ENCODE results near the gene PRDM12. TPM values are rescaled to one million over a fixed set of nuclear protein-coding genes. Genes with fewer than 3 reads are reported as not detected.

The PRDM12 gene
- total RNA-seq, 2 donors from 2014 or later = not detected

GRCh38 chr9:130670644-130671043 is 6.2 kb downstream of the PRDM12 start:
- Histone ChIP-seq H3K27me3 (replicated peaks; ENCODE audit: insufficient read depth) (peaks cover 15% of the 10 kb centered on the region), H3K9me3 (no peaks in the 10 kb centered on the region), H3K27ac (no peak overlapping the region), H3K4me3 (no peak overlapping the region), H3K36me3 (no peaks in the 10 kb centered on the region), H3K4me1 (replicated peaks) (no peaks in the 10 kb centered on the region)
- intact Hi-C loops (cut with DNase I) = no loop called here
- WGBS = 84% methylated on average over 6 of the region's 6 CpGs
- DNase-seq (ENCODE audit: low spot score) = no peak
- TF ChIP-seq CTCF (IDR thresholded peaks at IDR 0.05) = no peak
- TF ChIP-seq POLR2AphosphoS5 (IDR thresholded peaks at IDR 0.05) = no peak
- TF ChIP-seq POLR2A (IDR thresholded peaks at IDR 0.05) = no peak

- no peak overlapping the region for H3K27ac ChIP-seq
- H3K4me3 ChIP-seq = no peak overlapping the region
- intact Hi-C loops (cut with DNase I) = no loop called here
- H3K4me1 ChIP-seq (replicated peaks) = no peaks in the 10 kb centered on the region
- 84% methylated on average over 8 of the region's 8 CpGs for WGBS
- no peaks in the 10 kb centered on the region for H3K27me3 ChIP-seq (replicated peaks; ENCODE audit: insufficient read depth)
- H3K9me3 ChIP-seq = no peaks in the 10 kb centered on the region
- TF ChIP-seq POLR2AphosphoS5 (IDR thresholded peaks at IDR 0.05) (no peak), POLR2A (IDR thresholded peaks at IDR 0.05) (no peak), CTCF (IDR thresholded peaks at IDR 0.05) (no peak)
- DNase-seq (ENCODE audit: low spot score) = no peak
- no peaks in the 10 kb centered on the region for H3K36me3 ChIP-seq
Observed at GRCh38 chr9:130672466-130672865, 8.1 kb downstream of the PRDM12 start.

GRCh38 chr9:130672933-130673615 is 8.7 kb downstream of the PRDM12 start:
- Histone ChIP-seq H3K4me1 (replicated peaks) (no peaks in the 10 kb centered on the region), H3K36me3 (no peaks in the 10 kb centered on the region), H3K4me3 (no peak overlapping the region), H3K27ac (no peak overlapping the region), H3K27me3 (replicated peaks; ENCODE audit: insufficient read depth) (no peaks in the 10 kb centered on the region), H3K9me3 (no peaks in the 10 kb centered on the region)
- WGBS = 91% methylated on average over 11 of the region's 12 CpGs
- intact Hi-C loops (cut with DNase I) = no loop called here
- no peak for DNase-seq (ENCODE audit: low spot score)
- TF ChIP-seq POLR2AphosphoS5 (IDR thresholded peaks at IDR 0.05) (no peak), CTCF (IDR thresholded peaks at IDR 0.05) (no peak), POLR2A (IDR thresholded peaks at IDR 0.05) (no peak)

GRCh38 chr9:130675396-130675795 is 11.0 kb downstream of the PRDM12 start:
- no peak overlapping the region for H3K4me3 ChIP-seq
- H3K27me3 ChIP-seq (replicated peaks; ENCODE audit: insufficient read depth) = no peaks in the 10 kb centered on the region
- H3K27ac ChIP-seq = no peak overlapping the region
- H3K36me3 ChIP-seq = no peaks in the 10 kb centered on the region
- WGBS = 75% methylated on average over 13 of the region's 13 CpGs
- no peaks in the 10 kb centered on the region for H3K9me3 ChIP-seq
- no peak for TF ChIP-seq CTCF (IDR thresholded peaks at IDR 0.05)
- TF ChIP-seq POLR2AphosphoS5 (IDR thresholded peaks at IDR 0.05) = no peak
- no peak for TF ChIP-seq POLR2A (IDR thresholded peaks at IDR 0.05)
- H3K4me1 ChIP-seq (replicated peaks) = no peaks in the 10 kb centered on the region
- no peak for DNase-seq (ENCODE audit: low spot score)
- intact Hi-C loops (cut with DNase I) = no loop called here

- H3K27me3 ChIP-seq (replicated peaks; ENCODE audit: insufficient read depth) = no peaks in the 10 kb centered on the region
- no peak for TF ChIP-seq CTCF (IDR thresholded peaks at IDR 0.05)
- TF ChIP-seq POLR2A (IDR thresholded peaks at IDR 0.05) = no peak
- TF ChIP-seq POLR2AphosphoS5 (IDR thresholded peaks at IDR 0.05) = no peak
- no peaks in the 10 kb centered on the region for H3K9me3 ChIP-seq
- 78% methylated on average over 7 of the region's 7 CpGs for WGBS
- H3K4me3 ChIP-seq = no peak overlapping the region
- intact Hi-C loops (cut with DNase I) = no loop called here
- peaks cover 5% of the 10 kb centered on the region for H3K4me1 ChIP-seq (replicated peaks)
- H3K27ac ChIP-seq = no peak overlapping the region
- H3K36me3 ChIP-seq = no peaks in the 10 kb centered on the region
- DNase-seq (ENCODE audit: low spot score) = no peak
Observed at GRCh38 chr9:130677252-130677651, 12.9 kb downstream of the PRDM12 start.
